CD4-positive, alpha-beta T cell (primary cell): ENCODE results near the gene CDC5L. TPM values are rescaled to one million over a fixed set of nuclear protein-coding genes. Genes with fewer than 3 reads are reported as not detected.

Experiments
- ATAC-seq: fragments of 200-7000 bp; cut with Tn5 transposase; one replicate; pipeline ENCODE4 v1.10.0; 2022; ENCODE audit warnings: mild to moderate bottlenecking; ENCODE audit not compliant: poor library complexity
- CTCF ChIA-PET: fragments of 350-600 bp; sonication (Branson Sonifier 250); formaldehyde crosslinking; loops from one replicate; lab custom pipeline; 2021; ENCODE audit warnings: antibody characterized with exemption, inconsistent platforms; lab: Charles Lee
- POLR2A ChIA-PET: fragments of 350-600 bp; sonication (Branson Sonifier 250); formaldehyde crosslinking; loops from one replicate; lab custom pipeline; 2021; ENCODE audit warnings: antibody characterized with exemption, inconsistent platforms; lab: Charles Lee
- DNase-seq, 14 experiments: peaks; one replicate each; pipeline ENCODE4 v3.0.0-alpha.2; 2013 to 2020; ENCODE audit warnings: mixed read lengths in 2 of 14
- H3K27ac ChIP-seq, 2 donors: one replicate each; pipeline versions ENCODE4 v1.5.1 to v1.7.0; 2013; ENCODE audit warnings: low read length in 2 of 2, low read depth in 1 of 2, mild to moderate bottlenecking in 1 of 2
- H3K27me3 ChIP-seq, 2 experiments: 1 replicate in 1 of 2; 2 replicates in 1 of 2; pipeline versions ENCODE4 v1.6.1 to v1.7.0; 2013; ENCODE audit warnings: low read length in 2 of 2, control low read depth in 1 of 2, mild to moderate bottlenecking in 1 of 2, moderate library complexity in 1 of 2; ENCODE audit not compliant: insufficient read depth in 2 of 2, control insufficient read depth in 1 of 2
- H3K36me3 ChIP-seq: one replicate; pipeline ENCODE4 v1.6.1; 2013; ENCODE audit warnings: low read length, control low read depth; ENCODE audit not compliant: insufficient read depth
- H3K4me1 ChIP-seq: one replicate; pipeline ENCODE4 v1.6.1; 2013; ENCODE audit warnings: low read length, control low read depth; ENCODE audit not compliant: insufficient read depth
- H3K4me3 ChIP-seq: one replicate; pipeline ENCODE4 v1.5.1; 2013; ENCODE audit warnings: mild to moderate bottlenecking, low read length, moderate library complexity
- H3K9me3 ChIP-seq, 2 experiments: 1 replicate in 1 of 2; 2 replicates in 1 of 2; pipeline versions ENCODE4 v1.6.1 to v1.7.0; 2013; ENCODE audit warnings: low read length in 2 of 2, mild to moderate bottlenecking in 2 of 2, control low read depth in 1 of 2, moderate library complexity in 1 of 2; ENCODE audit not compliant: control insufficient read depth in 1 of 2, insufficient read depth in 1 of 2
- H3K27ac Mint-ChIP-seq: one replicate; pipeline ENCODE4 v1.8.0; 2020; ENCODE audit warnings: mixed read lengths
- H3K27me3 Mint-ChIP-seq: one replicate; pipeline ENCODE4 v1.8.0; 2021; ENCODE audit warnings: mixed read lengths
- H3K36me3 Mint-ChIP-seq: one replicate; pipeline ENCODE4 v1.8.0; 2021; ENCODE audit warnings: low read depth, mixed read lengths
- H3K4me1 Mint-ChIP-seq: one replicate; pipeline ENCODE4 v1.8.0; 2021; ENCODE audit warnings: low read depth, mixed read lengths
- H3K4me3 Mint-ChIP-seq: one replicate; pipeline ENCODE4 v1.8.0; 2020; ENCODE audit warnings: mild to moderate bottlenecking, mixed read lengths
- H3K9me3 Mint-ChIP-seq: one replicate; pipeline ENCODE4 v1.8.0; 2020; ENCODE audit warnings: mixed read lengths
- intact Hi-C, 2 experiments: fragments of 100-400 bp; cut with DNase I in 1 of 2; cut with micrococcal nuclease in 1 of 2; formaldehyde crosslinking; loops; one replicate each; pipeline versions ENCODE4 v1.15.1 to v1.9.0; 2023 to 2025; cut with DNase I, micrococcal nuclease
- total RNA-seq, 174 experiments: library from RNA in 2 of 174; stranded (reverse) in 2 of 174; gene quantifications; one replicate each; pipeline ENCODE4 v1.2.3 and lab custom pipeline; 2021 to 2026
- TF ChIP-seq, protein P1 (sequence below): fragments of 200-600 bp; IDR thresholded peaks from one replicate; pipeline ENCODE4 v1.8.0; 2022; ENCODE audit warnings: antibody characterized with exemption, mild to moderate bottlenecking

The CDC5L gene
- total RNA-seq, 2 experiments from 2014 or later, result 18.9 to 19.9 TPM

- Mint-ChIP-seq H3K4me1 (no peaks in the 10 kb centered on the region), H3K27ac (no peak overlapping the region), H3K27me3 (peaks cover 41% of the 10 kb centered on the region), H3K4me3 (no peak overlapping the region), H3K36me3 (no peaks in the 10 kb centered on the region), H3K9me3 (no peaks in the 10 kb centered on the region)
- ChIA-PET POLR2A (interaction anchor here (0.9 kb wide), 1 partner anchor 30 kb away, joined by 3 read pairs; no protein-coding TSS in a partner anchor), CTCF (interaction anchor here (0.9 to 2.5 kb wide), 3 partner anchors 71 to 166 kb away, joined by 3 to 12 read pairs (median 4); no protein-coding TSS in a partner anchor)
- H3K27ac ChIP-seq, result no peak overlapping the region
- TF ChIP-seq, protein P1, sequence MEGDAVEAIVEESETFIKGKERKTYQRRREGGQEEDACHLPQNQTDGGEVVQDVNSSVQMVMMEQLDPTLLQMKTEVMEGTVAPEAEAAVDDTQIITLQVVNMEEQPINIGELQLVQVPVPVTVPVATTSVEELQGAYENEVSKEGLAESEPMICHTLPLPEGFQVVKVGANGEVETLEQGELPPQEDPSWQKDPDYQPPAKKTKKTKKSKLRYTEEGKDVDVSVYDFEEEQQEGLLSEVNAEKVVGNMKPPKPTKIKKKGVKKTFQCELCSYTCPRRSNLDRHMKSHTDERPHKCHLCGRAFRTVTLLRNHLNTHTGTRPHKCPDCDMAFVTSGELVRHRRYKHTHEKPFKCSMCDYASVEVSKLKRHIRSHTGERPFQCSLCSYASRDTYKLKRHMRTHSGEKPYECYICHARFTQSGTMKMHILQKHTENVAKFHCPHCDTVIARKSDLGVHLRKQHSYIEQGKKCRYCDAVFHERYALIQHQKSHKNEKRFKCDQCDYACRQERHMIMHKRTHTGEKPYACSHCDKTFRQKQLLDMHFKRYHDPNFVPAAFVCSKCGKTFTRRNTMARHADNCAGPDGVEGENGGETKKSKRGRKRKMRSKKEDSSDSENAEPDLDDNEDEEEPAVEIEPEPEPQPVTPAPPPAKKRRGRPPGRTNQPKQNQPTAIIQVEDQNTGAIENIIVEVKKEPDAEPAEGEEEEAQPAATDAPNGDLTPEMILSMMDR, result no peak
- H3K4me3 ChIP-seq, result no peak overlapping the region
- intact Hi-C loops, result loop anchor here in 1 of 2 experiments (2.0 kb wide), 1 partner anchor 166 kb away; no protein-coding TSS in a partner anchor
- DNase-seq (no peak), ATAC-seq (no peak)
- no peaks in the 10 kb centered on the region for H3K36me3 ChIP-seq
- peaks cover 8% of the 10 kb centered on the region for H3K4me1 ChIP-seq
- H3K9me3 ChIP-seq, result peaks cover 0 to 8% of the 10 kb centered on the region in 2 experiments
- H3K27me3 ChIP-seq, result peaks cover 28 to 34% of the 10 kb centered on the region in 2 experiments
Observed at GRCh38 chr6:44339301-44339700, 48.2 kb upstream of the CDC5L start.

DNA sequence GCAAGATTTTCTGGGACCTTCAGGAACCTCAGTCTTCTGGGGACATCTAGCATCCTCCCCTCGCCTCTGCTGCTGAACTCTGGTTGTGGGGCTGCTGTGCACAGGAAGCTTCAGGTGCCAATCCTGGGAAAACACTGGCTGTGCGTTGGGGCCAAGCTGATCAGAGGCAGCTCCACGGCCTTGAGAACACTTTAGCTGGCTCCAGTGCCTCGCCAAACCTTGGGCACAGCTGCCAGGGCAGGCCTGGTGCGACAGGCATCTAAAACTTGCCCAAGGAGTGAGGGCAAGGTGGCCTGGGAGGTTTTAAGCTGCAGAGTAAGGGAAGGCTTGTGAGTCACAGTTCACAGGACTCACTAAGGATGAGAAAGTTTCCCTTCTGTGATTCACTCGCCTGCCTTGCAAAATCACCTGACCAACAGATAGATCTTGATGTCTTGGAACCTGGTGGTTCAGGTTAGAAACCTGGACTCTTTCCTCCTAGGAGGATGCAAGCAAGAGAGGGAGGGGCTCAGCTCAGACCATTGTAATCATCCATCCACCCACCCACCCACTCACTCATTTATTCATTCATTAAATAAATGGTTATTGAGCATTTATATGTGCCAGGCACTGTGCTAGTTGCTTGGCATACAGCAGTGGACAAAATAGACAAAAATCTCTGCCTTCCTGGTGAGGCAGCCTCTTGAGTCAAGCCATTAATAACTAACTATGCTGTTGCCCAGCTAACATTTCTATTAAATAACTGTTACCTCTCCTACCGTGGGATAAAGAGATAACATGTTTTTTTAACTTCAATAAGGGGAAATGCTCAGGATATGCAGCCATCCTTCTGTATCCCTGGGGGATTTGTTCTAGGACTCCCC lies 47.5 kb upstream of the CDC5L start:
- Histone ChIP-seq H3K36me3 (no peaks in the 10 kb centered on the region), H3K4me3 (no peak overlapping the region), H3K27me3 (peaks cover 33 to 39% of the 10 kb centered on the region in 2 experiments), H3K4me1 (peaks cover 8% of the 10 kb centered on the region), H3K9me3 (peaks cover 0 to 8% of the 10 kb centered on the region in 2 experiments), H3K27ac (no peak overlapping the region)
- TF ChIP-seq, protein P1, result no peak
- DNase-seq (no peak), ATAC-seq (no peak)
- CTCF ChIA-PET, result interaction anchor here (1.4 kb wide), 1 partner anchor 72 kb away, joined by 4 read pairs; no protein-coding TSS in a partner anchor
- intact Hi-C loops, result loop anchor here in 1 of 2 experiments (2.0 kb wide), 1 partner anchor 167 kb away; no protein-coding TSS in a partner anchor
- Mint-ChIP-seq H3K4me1 (no peaks in the 10 kb centered on the region), H3K27ac (no peak overlapping the region), H3K4me3 (no peak overlapping the region), H3K36me3 (no peaks in the 10 kb centered on the region), H3K9me3 (no peaks in the 10 kb centered on the region), H3K27me3 (peaks cover 48% of the 10 kb centered on the region)
- POLR2A ChIA-PET, result interaction anchor here (0.9 kb wide), 1 partner anchor 31 kb away, joined by 3 read pairs; no protein-coding TSS in a partner anchor

GRCh38 chr6:44341095-44341890 lies 46.2 kb upstream of the CDC5L start:
- Mint-ChIP-seq H3K27me3 (peaks cover 56% of the 10 kb centered on the region), H3K27ac (no peak overlapping the region)
- intact Hi-C loops, result no loop called here

More at GRCh38 chr6:44341095-44341890, 46.2 kb upstream of the CDC5L start:
- H3K36me3 ChIP-seq, result no peaks in the 10 kb centered on the region
- ATAC-seq (no peak), DNase-seq (no peak)
- H3K36me3 Mint-ChIP-seq, result no peaks in the 10 kb centered on the region
- CTCF ChIA-PET, result no interaction called here
- H3K4me1 ChIP-seq, result peaks cover 8% of the 10 kb centered on the region
- no peak overlapping the region for H3K27ac ChIP-seq
- no peak overlapping the region for H3K4me3 ChIP-seq
- H3K4me1 Mint-ChIP-seq, result no peaks in the 10 kb centered on the region
- H3K9me3 Mint-ChIP-seq, result no peaks in the 10 kb centered on the region
- peaks cover 0 to 8% of the 10 kb centered on the region in 2 experiments for H3K9me3 ChIP-seq
- POLR2A ChIA-PET, result no interaction called here
- TF ChIP-seq, protein P1, result no peak
- no peak overlapping the region for H3K4me3 Mint-ChIP-seq
- peaks cover 38 to 47% of the 10 kb centered on the region in 2 experiments for H3K27me3 ChIP-seq
